Measurements from ENCODE around the gene CAPRIN2. TPM values are rescaled to one million over a fixed set of nuclear protein-coding genes. Genes with fewer than 3 reads are reported as not detected.

CAPRIN2 gene
- 10 to 100 TPM; 22.5 to 40.3 (median 31.7) TPM for total RNA-seq

- no peak for TF ChIP-seq CTCF (IDR thresholded peaks at IDR 0.05; ENCODE audit: low read depth)
These were observed at the start of gene CAPRIN2 for GRCh38 chr12:30754750-30755394. CAPRIN2 (minus strand) TSS chr12:30754951; CDS start chr12:30753520, 1,431 bp downstream.

GRCh38 chr12:30797689-30798088 lies 42.9 kb upstream of the CAPRIN2 start:
- no peak for TF ChIP-seq CTCF (IDR thresholded peaks at IDR 0.05; ENCODE audit: low read depth)

GRCh38 chr12:30796891-30797371 lies 42.2 kb upstream of the CAPRIN2 start:
- no peak for TF ChIP-seq CTCF (IDR thresholded peaks at IDR 0.05; ENCODE audit: low read depth)

GRCh38 chr12:30796313-30796780 lies 41.6 kb upstream of the CAPRIN2 start:
- TF ChIP-seq CTCF (IDR thresholded peaks at IDR 0.05; ENCODE audit: low read depth): no peak

GRCh38 chr12:30795410-30796312 lies 40.9 kb upstream of the CAPRIN2 start:
- TF ChIP-seq CTCF (IDR thresholded peaks at IDR 0.05; ENCODE audit: low read depth): no peak

- no peak for TF ChIP-seq CTCF (IDR thresholded peaks at IDR 0.05; ENCODE audit: low read depth)
These were observed 40.0 kb upstream of the CAPRIN2 start for GRCh38 chr12:30794591-30795409.

Data from subcutaneous adipose tissue (tissue), 4 donors.